ENCODE results near the gene HELLS.
A peak's percentile ranks its signal among the peaks of the same experiment; 100 is the strongest.
"Not testable (repeated sequence)": the region's sequence is repeated elsewhere in the genome, so short reads cannot be mapped to it uniquely, and the experiment has no call there.

Gene HELLS

GRCh38 chr10:94545391-94546048 is at the start of gene HELLS:
TSS of gene HELLS (plus strand) at chr10:94545788. CDS start at chr10:94545922, 134 bp downstream.
- peak; percentile 23 to 74 (median 62) for DNase-seq

- no peak for DNase-seq
Measured at GRCh38 chr10:94496010-94496409, 49.6 kb upstream of the HELLS start.

GRCh38 chr10:94496646-94497045 is 48.9 kb upstream of the HELLS start:
- no peak for DNase-seq

- DNase-seq, result no peak
Measured at GRCh38 chr10:94500063-94500462, 45.5 kb upstream of the HELLS start.

GRCh38 chr10:94521276-94522250 is 24.0 kb upstream of the HELLS start:
- no peak for DNase-seq

- DNase-seq, result no peak
Measured at GRCh38 chr10:94524146-94524545, 21.4 kb upstream of the HELLS start.

- DNase-seq, result no peak
Measured at GRCh38 chr10:94524711-94525110, 20.9 kb upstream of the HELLS start.

- not testable (repeated sequence) for DNase-seq
Measured at GRCh38 chr10:94531550-94531949, 14.0 kb upstream of the HELLS start.

- DNase-seq, result no peak
Measured at GRCh38 chr10:94533027-94533426, 12.6 kb upstream of the HELLS start.

GRCh38 chr10:94542282-94542681 is 3.3 kb upstream of the HELLS start:
- DNase-seq, result not testable (repeated sequence)

- peak in 1 of 6 experiments; percentile 30 for DNase-seq
Measured at GRCh38 chr10:94546049-94546900, 687 bp downstream of the HELLS start.

- DNase-seq, result no peak
Measured at GRCh38 chr10:94546901-94547185, 1.3 kb downstream of the HELLS start.

GRCh38 chr10:94549221-94549620 is 3.6 kb downstream of the HELLS start:
- no peak for DNase-seq

- not testable (repeated sequence) for DNase-seq
Measured at GRCh38 chr10:94567714-94568307, 22.2 kb downstream of the HELLS start.

GRCh38 chr10:94571081-94571480 is 25.5 kb downstream of the HELLS start:
- no peak for DNase-seq

- DNase-seq, result no peak
Measured at GRCh38 chr10:94571528-94571927, 25.9 kb downstream of the HELLS start.

- no peak for DNase-seq
Measured at GRCh38 chr10:94578790-94579189, 33.2 kb downstream of the HELLS start.

GRCh38 chr10:94583124-94583523 is 37.5 kb downstream of the HELLS start:
- DNase-seq, result no peak

- no peak for DNase-seq
Measured at GRCh38 chr10:94591461-94592205, 46.0 kb downstream of the HELLS start.

GRCh38 chr10:94602729-94603515 is 57.3 kb downstream of the HELLS start:
- no peak for DNase-seq

- no peak for DNase-seq
Measured at GRCh38 chr10:94607111-94607510, 61.5 kb downstream of the HELLS start.
